Gastroesophageal sphincter (tissue), 4 donors: Measurements from ENCODE around the gene LIN7C. TPM values are rescaled to one million over a fixed set of nuclear protein-coding genes. Genes with fewer than 3 reads are reported as not detected.
A peak's percentile ranks its signal among the peaks of the same experiment; 100 is the strongest.

Experiments
- ATAC-seq: fragments of 150-250 bp; one replicate; pipeline ENCODE4 v1.9.1; 2016; ENCODE audit warnings: mild to moderate bottlenecking, moderate library complexity
- H3K27ac ChIP-seq, 4 donors: fragments of 200-600 bp; sonication (generic) in 3 of 4; 1 replicate in 3 of 4; 2 replicates in 1 of 4; pipeline ENCODE4 v1.5.1; 2016 to 2019
- H3K27me3 ChIP-seq: fragments of 200-600 bp; sonication (generic); one replicate; pipeline ENCODE4 v1.5.1; 2019
- H3K36me3 ChIP-seq, 2 donors: fragments of 200-600 bp; sonication (generic); one replicate each; pipeline ENCODE4 v1.5.1; 2019; ENCODE audit warnings: control low read depth in 1 of 2
- H3K4me1 ChIP-seq, 3 donors: fragments of 200-600 bp; sonication (generic); 1 replicate in 2 of 3; 2 replicates in 1 of 3; pipeline ENCODE4 v1.5.1; 2016 to 2019; ENCODE audit warnings: control low read depth in 2 of 3
- H3K4me3 ChIP-seq, 2 donors: fragments of 200-600 bp; sonication (generic); one replicate each; pipeline ENCODE4 v1.5.1; 2019; ENCODE audit warnings: mild to moderate bottlenecking in 1 of 2, moderate library complexity in 1 of 2
- H3K9me3 ChIP-seq, 3 donors: fragments of 200-600 bp; sonication (generic); one replicate each; pipeline ENCODE4 v1.5.1; 2017 to 2019; ENCODE audit warnings: control low read depth in 2 of 3
- EP300 ChIP-seq: sonication (generic); formaldehyde crosslinking; IDR thresholded peaks from one replicate; pipeline ENCODE4 v1.6.1; 2017; ENCODE audit warnings: antibody characterized with exemption, mild to moderate bottlenecking
- POLR2A ChIP-seq, 2 donors: fragments of 450-650 bp; IDR thresholded peaks; one replicate each; pipeline ENCODE4 v1.6.1; 2017; ENCODE audit warnings: antibody characterized with exemption in 2 of 2, mild to moderate bottlenecking in 2 of 2, moderate library complexity in 1 of 2
- POLR2AphosphoS5 ChIP-seq: sonication (generic); formaldehyde crosslinking; IDR thresholded peaks from one replicate; pipeline ENCODE4 v1.6.1; 2017; ENCODE audit warnings: antibody characterized with exemption
- WGBS, 2 donors: methylation state at CpG; one replicate each; pipeline ENCODE4 v1.1.5; 2018; ENCODE audit warnings: low coverage in 1 of 2; 5-methylcytosine and 5-hydroxymethylcytosine counted together
- total RNA-seq, 4 donors: library from RNA; depleted of rRNA; stranded (reverse); fragments of >200 nt; gene quantifications; one replicate each; pipeline ENCODE4 v1.1.0, GENCODE V29; 2016
- TF ChIP-seq, protein P1 (sequence below), 4 experiments: fragments of 200-600 bp in 2 of 4; fragments of 450-650 bp in 2 of 4; sonication (generic) in 1 of 4; IDR thresholded peaks; one replicate each; pipeline ENCODE4 v1.5.1; 2017 to 2019; ENCODE audit warnings: antibody characterized with exemption in 4 of 4, mild to moderate bottlenecking in 2 of 4, moderate library complexity in 2 of 4

LIN7C gene
- total RNA-seq, 4 donors from 2014 or later: 37.6 to 56.2 (median 51.1) TPM

DNA sequence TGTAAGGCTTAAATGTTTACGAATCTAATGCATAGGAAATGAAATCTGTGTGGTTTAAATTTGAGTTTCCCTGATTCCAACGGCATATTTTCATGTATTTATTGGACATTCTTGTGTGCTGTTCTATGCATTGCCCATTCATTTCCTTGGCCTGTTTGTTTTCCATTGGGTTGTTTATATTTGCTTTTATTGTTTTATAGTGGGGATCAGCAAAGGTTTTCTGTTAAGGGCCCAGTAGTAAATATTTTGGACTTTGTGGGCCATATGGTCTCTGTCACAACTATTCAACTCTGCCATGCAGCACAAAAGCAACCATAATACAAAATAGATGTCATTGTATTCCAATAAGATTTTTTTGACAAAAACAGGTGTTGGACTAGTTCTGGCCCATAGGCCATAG lies 28.7 kb downstream of the LIN7C start:
- H3K27ac ChIP-seq: no peak overlapping the region
- ATAC-seq: no peak
- 79 to 91% methylated on average over 2 of the region's 2 CpGs for WGBS, 2 donors

GRCh38 chr11:27477243-27477642 lies 29.3 kb downstream of the LIN7C start:
- H3K4me1 ChIP-seq: peaks cover 0 to 5% (median 0%) of the 10 kb centered on the region in 3 donors
- TF ChIP-seq POLR2A (IDR thresholded peaks at IDR 0.05) (no peak), POLR2AphosphoS5 (no peak), EP300 (no peak)
- TF ChIP-seq, protein P1, sequence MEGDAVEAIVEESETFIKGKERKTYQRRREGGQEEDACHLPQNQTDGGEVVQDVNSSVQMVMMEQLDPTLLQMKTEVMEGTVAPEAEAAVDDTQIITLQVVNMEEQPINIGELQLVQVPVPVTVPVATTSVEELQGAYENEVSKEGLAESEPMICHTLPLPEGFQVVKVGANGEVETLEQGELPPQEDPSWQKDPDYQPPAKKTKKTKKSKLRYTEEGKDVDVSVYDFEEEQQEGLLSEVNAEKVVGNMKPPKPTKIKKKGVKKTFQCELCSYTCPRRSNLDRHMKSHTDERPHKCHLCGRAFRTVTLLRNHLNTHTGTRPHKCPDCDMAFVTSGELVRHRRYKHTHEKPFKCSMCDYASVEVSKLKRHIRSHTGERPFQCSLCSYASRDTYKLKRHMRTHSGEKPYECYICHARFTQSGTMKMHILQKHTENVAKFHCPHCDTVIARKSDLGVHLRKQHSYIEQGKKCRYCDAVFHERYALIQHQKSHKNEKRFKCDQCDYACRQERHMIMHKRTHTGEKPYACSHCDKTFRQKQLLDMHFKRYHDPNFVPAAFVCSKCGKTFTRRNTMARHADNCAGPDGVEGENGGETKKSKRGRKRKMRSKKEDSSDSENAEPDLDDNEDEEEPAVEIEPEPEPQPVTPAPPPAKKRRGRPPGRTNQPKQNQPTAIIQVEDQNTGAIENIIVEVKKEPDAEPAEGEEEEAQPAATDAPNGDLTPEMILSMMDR (IDR thresholded peaks at IDR 0.05): no peak
- H3K36me3 ChIP-seq: no peaks in the 10 kb centered on the region
- ATAC-seq: no peak
- no peak overlapping the region for H3K27ac ChIP-seq
- H3K4me3 ChIP-seq: no peak overlapping the region
- H3K9me3 ChIP-seq: no peaks in the 10 kb centered on the region
- H3K27me3 ChIP-seq: no peaks in the 10 kb centered on the region

More for the DNA sequence above, 28.7 kb downstream of the LIN7C start:
- Histone ChIP-seq H3K9me3 (no peaks in the 10 kb centered on the region), H3K4me1 (peaks cover 0 to 5% (median 0%) of the 10 kb centered on the region in 3 donors), H3K36me3 (no peaks in the 10 kb centered on the region), H3K27me3 (no peaks in the 10 kb centered on the region), H3K4me3 (no peak overlapping the region)
- no peak for TF ChIP-seq EP300
- TF ChIP-seq, protein P1 (IDR thresholded peaks at IDR 0.05): no peak
- no peak for TF ChIP-seq POLR2A (IDR thresholded peaks at IDR 0.05)
- no peak for TF ChIP-seq POLR2AphosphoS5

GRCh38 chr11:27475622-27476021 lies 30.9 kb downstream of the LIN7C start:
- H3K4me3 ChIP-seq: no peak overlapping the region
- H3K4me1 ChIP-seq: peaks cover 2 to 15% (median 3%) of the 10 kb centered on the region in 3 donors
- TF ChIP-seq POLR2AphosphoS5 (no peak), POLR2A (IDR thresholded peaks at IDR 0.05) (no peak), EP300 (no peak)
- TF ChIP-seq, protein P1 (IDR thresholded peaks at IDR 0.05): no peak
- H3K36me3 ChIP-seq: no peaks in the 10 kb centered on the region
- H3K27ac ChIP-seq: no peak overlapping the region
- no peaks in the 10 kb centered on the region for H3K9me3 ChIP-seq
- WGBS, 2 donors: 95 to 96% methylated on average over 5 of the region's 5 CpGs
- ATAC-seq: no peak
- no peaks in the 10 kb centered on the region for H3K27me3 ChIP-seq

DNA sequence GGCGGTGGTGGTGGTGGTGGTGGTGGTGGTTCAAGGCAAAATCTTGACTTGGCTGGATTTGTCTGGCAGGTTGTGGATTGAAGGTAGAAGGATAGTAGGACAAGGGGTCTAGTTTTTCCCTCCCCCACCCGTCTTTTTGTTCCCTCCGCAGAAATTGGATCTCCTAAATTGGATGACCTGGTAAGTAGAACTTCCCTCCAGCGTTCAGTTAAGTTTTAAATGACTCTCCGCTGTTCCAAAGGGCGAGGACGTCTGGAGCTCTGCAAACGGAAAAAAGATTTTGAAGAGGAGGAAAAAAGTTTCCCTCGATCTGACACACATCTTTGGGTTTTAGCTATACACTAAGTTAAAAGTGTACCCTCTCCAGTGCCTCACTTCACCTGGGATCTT lies 33.6 kb downstream of the LIN7C start:
- Histone ChIP-seq H3K27ac (peak overlapping the region; percentile 7 to 95 (median 90)), H3K9me3 (no peaks in the 10 kb centered on the region), H3K36me3 (no peaks in the 10 kb centered on the region), H3K27me3 (no peaks in the 10 kb centered on the region), H3K4me1 (peaks cover 2 to 41% (median 15%) of the 10 kb centered on the region in 3 donors), H3K4me3 (peak overlapping the region; percentile 53 to 86)
- TF ChIP-seq, protein P1 (IDR thresholded peaks at IDR 0.05): no peak
- TF ChIP-seq POLR2AphosphoS5 (no peak), EP300 (no peak), POLR2A (IDR thresholded peaks at IDR 0.05) (no peak)
- peak; percentile 13 for ATAC-seq
- 8 to 10% methylated on average over 8 of the region's 9 CpGs for WGBS, 2 donors

- Histone ChIP-seq H3K36me3 (no peaks in the 10 kb centered on the region), H3K27ac (peak within 1 kb of the TSS; percentile 44 to 95 (median 90)), H3K4me3 (peak within 1 kb of the TSS; percentile 53 to 86), H3K27me3 (no peaks in the 10 kb centered on the region), H3K4me1 (peaks cover 2 to 46% (median 15%) of the 10 kb centered on the region in 3 donors), H3K9me3 (no peaks in the 10 kb centered on the region)
- 2% methylated on average over 10 of the region's 57 CpGs; no CpG with 5 or more reads in 1 of the 2 donors for WGBS, 2 donors
- peak; percentile 94 for ATAC-seq
- TF ChIP-seq POLR2AphosphoS5 (peak; percentile 70), EP300 (no peak), POLR2A (IDR thresholded peaks at IDR 0.05) (peak; percentile 41 to 60)
- TF ChIP-seq, protein P1 (IDR thresholded peaks at IDR 0.05): no peak
Measured at GRCh38 chr11:27472398-27473016, 34.1 kb downstream of the LIN7C start, which contains the start of gene LGR4. Gene LGR4 (minus strand): TSS chr11:27472790. CDS start chr11:27472302, 488 bp downstream.
